ENCODE measurements around the gene CPNE9.

- TF ChIP-seq EP300 (IDR thresholded peaks at IDR 0.05) = no peak
- no peak for TF ChIP-seq POLR2AphosphoS5 (IDR thresholded peaks at IDR 0.05)
Observed at GRCh38 chr3:9683426-9683825, 20.2 kb upstream of the CPNE9 start.
